PFSK-1 (cell line): ENCODE measurements around the gene SEC14L3.

Experiments used
- FOXP2 ChIP-seq: optimal IDR thresholded peaks from 2 replicates; pipeline ENCODE3; 2011; ENCODE audit warnings: borderline replicate concordance, control low read depth, inconsistent platforms; ENCODE audit not compliant: insufficient read depth; ENCODE audit errors: extremely low read length, extremely low read depth
- POLR2AphosphoS5 ChIP-seq: IDR thresholded peaks from 2 replicates; pipeline ENCODE4 v1.6.1; 2012; ENCODE audit warnings: low read depth, mild to moderate bottlenecking, control low read depth, low read length, moderate library complexity
- SIN3A ChIP-seq: IDR thresholded peaks from 2 replicates; pipeline ENCODE4 v1.6.1; 2012; ENCODE audit warnings: mild to moderate bottlenecking, low read length, moderate library complexity, borderline replicate concordance; ENCODE audit not compliant: insufficient read depth
- TAF1 ChIP-seq: IDR thresholded peaks from 2 replicates; pipeline ENCODE4 v1.6.1; 2012; ENCODE audit warnings: low read length, control low read depth, borderline replicate concordance; ENCODE audit not compliant: insufficient read depth
- TF ChIP-seq, protein P1 (sequence below), 2 experiments: IDR thresholded peaks; 2 replicates each; pipeline versions ENCODE4 v1.6.1 to v1.8.0; 2011 to 2012; ENCODE audit warnings: low read depth in 2 of 2, low read length in 2 of 2, control low read depth in 1 of 2, inconsistent platforms in 1 of 2, mild to moderate bottlenecking in 1 of 2, moderate library complexity in 1 of 2; ENCODE audit not compliant: insufficient read depth in 1 of 2

DNA sequence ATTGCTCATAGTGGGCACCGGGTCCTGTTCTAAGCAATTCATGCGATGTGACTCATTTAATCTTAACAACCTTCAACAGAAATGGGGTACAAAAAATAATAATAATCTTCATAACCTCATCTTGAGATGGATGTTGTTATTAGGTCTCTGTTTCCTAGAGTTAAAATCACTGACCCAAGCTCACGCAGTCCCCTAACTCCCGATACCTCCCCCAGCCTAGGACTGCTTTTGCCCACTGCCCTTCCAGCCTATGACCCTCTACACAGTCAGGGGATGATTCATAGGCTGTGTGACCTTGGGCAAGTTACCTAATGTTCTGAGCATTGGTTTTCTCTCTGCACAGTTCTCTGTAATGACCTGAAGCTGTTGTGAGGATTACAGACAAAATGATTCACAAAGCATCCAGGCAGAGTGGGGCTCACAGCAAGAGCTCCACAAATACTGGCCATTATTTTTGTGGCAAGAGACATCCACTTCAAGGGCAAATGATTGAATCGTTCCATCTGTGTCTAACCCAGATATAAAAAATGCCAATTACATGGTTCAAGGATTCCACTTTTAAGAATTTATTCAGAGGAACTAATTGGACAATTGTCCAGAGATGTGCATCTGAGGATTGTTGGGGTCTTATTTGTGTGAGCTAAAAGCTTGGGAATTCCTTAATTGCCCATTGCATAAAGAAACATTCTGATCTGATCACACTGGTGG, 26.2 kb downstream of the SEC14L3 start:
- no peak for TF ChIP-seq POLR2AphosphoS5
- TF ChIP-seq, protein P1, sequence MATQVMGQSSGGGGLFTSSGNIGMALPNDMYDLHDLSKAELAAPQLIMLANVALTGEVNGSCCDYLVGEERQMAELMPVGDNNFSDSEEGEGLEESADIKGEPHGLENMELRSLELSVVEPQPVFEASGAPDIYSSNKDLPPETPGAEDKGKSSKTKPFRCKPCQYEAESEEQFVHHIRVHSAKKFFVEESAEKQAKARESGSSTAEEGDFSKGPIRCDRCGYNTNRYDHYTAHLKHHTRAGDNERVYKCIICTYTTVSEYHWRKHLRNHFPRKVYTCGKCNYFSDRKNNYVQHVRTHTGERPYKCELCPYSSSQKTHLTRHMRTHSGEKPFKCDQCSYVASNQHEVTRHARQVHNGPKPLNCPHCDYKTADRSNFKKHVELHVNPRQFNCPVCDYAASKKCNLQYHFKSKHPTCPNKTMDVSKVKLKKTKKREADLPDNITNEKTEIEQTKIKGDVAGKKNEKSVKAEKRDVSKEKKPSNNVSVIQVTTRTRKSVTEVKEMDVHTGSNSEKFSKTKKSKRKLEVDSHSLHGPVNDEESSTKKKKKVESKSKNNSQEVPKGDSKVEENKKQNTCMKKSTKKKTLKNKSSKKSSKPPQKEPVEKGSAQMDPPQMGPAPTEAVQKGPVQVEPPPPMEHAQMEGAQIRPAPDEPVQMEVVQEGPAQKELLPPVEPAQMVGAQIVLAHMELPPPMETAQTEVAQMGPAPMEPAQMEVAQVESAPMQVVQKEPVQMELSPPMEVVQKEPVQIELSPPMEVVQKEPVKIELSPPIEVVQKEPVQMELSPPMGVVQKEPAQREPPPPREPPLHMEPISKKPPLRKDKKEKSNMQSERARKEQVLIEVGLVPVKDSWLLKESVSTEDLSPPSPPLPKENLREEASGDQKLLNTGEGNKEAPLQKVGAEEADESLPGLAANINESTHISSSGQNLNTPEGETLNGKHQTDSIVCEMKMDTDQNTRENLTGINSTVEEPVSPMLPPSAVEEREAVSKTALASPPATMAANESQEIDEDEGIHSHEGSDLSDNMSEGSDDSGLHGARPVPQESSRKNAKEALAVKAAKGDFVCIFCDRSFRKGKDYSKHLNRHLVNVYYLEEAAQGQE (IDR thresholded peaks at IDR 0.05; ENCODE audit: insufficient read depth in 1 of 2, low read depth in 2 of 2, low read length in 2 of 2), result no peak
- no peak for TF ChIP-seq SIN3A
- no peak for TF ChIP-seq TAF1
- TF ChIP-seq FOXP2, result no peak
